GM18519 (cell line): ENCODE measurements around the gene OR6V1.
"Not testable (repeated sequence)": the region's sequence is repeated elsewhere in the genome, so short reads cannot be mapped to it uniquely, and the experiment has no call there.

Source experiments
- ATAC-seq: cut with Tn5 transposase; IDR thresholded peaks from one replicate; pipeline ENCODE4 v1.9.1; 2021; ENCODE audit warnings: mild to moderate bottlenecking, moderate library complexity; ENCODE audit not compliant: unreplicated experiment, low FRiP score

Gene OR6V1

DNA sequence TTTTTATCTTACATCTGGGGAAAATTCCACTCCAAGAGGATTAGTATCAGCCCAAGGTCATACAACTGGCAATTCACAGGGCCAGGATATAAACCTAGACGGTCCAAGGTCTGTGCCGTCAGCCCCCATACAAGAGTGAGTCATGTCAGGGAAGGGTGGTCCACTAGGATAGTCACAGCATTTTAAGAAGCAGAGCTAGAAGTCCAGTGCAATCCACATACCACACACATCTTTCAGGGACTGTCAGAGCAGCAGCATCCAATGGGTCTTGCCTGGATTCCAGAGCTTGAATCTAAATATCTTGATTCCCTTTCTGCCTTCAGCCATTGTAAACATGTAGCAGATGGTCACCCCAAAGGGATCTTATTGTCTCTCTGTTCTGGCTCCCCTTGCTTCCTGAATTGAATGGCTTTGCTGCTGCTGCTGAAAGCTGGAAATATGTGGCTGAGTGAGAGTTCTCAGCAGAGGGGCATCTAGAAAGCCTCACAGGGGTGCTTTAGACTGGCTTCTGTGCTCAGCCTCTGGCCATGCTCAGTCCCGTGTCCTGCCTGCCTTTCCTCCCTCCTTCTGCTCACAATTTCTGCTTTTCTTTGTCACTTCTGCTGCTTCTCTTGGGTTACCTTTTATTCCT, 9.9 kb upstream of the OR6V1 start:
- ATAC-seq: no peak

GRCh38 chr7:143042790-143043271, 9.3 kb upstream of the OR6V1 start:
- no peak for ATAC-seq

DNA sequence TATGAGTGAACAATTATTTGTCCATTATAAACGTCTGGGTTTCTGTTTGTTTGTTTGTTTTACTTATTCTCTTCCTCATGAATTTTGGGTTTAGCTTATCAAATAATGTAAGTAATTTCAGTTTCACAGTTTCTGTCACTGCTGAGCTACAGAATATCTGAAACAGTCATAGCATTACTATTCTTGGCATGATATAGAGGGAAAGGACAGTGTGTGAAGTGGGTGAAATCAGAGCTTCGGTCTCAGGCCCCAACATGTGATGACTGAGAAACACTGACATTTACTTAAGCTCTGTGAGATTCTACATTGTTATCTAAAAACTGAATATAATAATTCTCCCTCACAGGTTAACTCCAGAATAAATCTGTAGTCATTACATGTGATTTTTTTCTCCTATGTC, 8.8 kb upstream of the OR6V1 start:
- peak; percentile 61 for ATAC-seq

- ATAC-seq: no peak
Observed at GRCh38 chr7:143046426-143046851, 5.7 kb upstream of the OR6V1 start.

DNA sequence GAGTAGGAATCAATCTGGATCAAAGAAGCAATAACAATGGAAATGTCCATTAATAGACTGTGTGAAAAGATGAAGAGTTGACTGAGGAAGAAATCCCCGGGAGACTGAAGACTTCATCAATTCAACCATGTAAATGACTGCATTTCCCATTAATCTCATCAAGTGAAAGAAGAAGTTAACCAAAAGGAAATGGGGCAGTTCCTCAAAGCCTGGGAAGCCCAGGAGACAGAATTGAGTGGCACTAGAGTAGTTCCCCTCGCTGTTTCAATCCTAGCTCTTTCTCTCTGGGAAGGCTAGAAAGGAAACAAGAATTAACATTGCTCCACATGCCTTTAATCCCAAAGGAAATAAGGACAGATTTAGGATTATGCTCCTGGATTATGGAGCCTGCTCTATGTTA, 4.8 kb upstream of the OR6V1 start:
- ATAC-seq: no peak

DNA sequence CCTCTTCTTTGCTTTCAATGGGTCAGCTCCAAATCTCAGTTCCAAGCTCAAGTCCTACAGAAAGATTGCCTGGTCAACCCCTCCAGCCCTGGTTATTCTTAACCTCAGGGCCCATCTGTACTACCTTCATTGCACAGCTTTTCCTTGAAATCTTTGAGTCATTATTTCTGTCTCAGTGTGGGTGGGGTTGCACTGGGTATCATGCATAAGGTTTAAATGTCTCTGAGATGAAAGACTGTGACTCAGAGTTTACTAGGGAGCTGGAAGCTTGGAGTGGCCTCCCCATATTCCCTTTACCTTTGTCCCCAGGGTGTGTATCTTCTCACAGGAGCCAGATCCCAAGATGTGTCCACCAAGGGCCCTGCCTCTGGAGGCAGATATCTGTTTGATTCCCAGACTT, 3.3 kb upstream of the OR6V1 start:
- no peak for ATAC-seq

DNA sequence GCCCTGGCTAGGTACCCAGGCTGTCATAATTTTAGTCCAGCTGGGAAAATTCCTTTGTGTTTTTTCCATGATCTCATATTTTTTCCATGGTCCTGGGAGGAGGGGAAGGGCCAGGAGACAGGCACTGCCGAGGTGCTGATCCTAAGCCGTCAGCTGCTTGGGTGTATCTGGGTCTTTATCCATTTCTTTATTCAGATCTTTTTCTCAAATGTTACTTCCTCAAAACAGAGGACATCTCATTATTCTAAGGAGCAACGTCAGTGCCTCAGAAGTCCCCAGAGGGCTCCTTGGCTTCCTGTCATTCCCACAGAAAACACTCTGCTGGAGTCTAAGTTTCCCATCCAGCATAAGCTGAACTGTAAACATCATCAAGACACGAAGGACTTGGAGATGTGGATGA, 2.8 kb upstream of the OR6V1 start:
- no peak for ATAC-seq

- ATAC-seq: no peak
Observed at GRCh38 chr7:143050931-143051330, 1.2 kb upstream of the OR6V1 start.

- no peak for ATAC-seq
Observed at GRCh38 chr7:143054621-143055020, 2.5 kb downstream of the OR6V1 start.

GRCh38 chr7:143055754-143056153, 3.6 kb downstream of the OR6V1 start:
- no peak for ATAC-seq

DNA sequence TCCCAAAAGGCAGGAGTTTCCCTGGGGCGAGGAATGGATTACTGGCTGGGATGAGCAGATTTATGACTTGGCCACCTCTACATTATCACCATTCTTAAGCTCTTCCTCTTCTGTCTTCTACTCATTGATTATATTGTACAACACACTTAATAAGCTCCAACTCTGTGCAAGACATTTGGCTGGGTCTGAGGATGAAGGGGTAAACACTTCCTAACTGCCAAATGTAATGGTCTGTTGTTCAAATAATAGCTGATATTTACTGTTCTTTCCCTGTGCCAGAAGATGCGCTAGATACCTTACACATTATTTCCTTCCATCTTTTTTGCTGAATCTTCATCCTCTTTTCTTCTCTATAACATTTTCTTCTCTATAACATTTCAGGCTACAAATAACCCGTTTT, 11.6 kb downstream of the OR6V1 start:
- ATAC-seq: no peak

DNA sequence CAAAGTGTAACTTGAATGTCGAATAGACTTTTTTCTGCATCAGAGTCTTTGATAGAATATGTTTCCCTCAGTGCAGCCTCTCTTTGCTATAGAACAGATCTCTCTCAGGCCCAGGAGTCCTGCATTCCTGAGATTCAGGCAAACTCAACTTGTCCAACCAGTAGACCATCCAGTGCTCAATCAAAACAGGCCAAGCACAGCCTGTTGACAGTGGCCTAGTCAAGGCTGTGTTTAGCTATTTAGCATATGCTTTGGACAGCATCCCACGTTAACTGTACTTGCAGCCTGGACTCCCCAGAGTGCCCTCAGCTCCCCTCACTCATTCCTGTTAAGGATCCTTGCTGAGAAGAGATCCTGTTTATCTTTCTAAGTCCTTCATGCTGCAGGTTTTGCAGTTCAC, 16.3 kb downstream of the OR6V1 start:
- ATAC-seq: no peak

GRCh38 chr7:143069912-143070500, 17.9 kb downstream of the OR6V1 start:
- ATAC-seq: no peak

- no peak for ATAC-seq
Observed at GRCh38 chr7:143073556-143073955, 21.4 kb downstream of the OR6V1 start.

DNA sequence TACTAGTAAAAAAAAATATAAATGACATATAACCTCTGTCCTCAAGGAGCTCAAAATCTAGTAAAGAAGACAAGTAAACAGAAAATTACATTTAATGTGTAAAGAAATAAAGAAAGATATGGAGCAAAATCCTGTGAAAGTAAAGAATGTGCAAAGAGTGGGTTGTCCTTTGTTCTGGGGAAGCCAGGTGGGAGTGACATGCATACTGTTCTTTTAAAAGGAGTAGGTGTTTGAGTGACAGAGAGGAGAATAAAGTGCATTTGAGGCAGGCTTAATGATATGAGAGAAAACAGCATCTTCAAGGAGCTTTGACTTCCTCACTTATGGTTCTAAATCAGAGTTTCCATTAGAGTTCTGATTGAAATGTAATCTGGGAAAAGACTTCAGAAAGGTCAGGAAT, 22.0 kb downstream of the OR6V1 start:
- no peak for ATAC-seq

DNA sequence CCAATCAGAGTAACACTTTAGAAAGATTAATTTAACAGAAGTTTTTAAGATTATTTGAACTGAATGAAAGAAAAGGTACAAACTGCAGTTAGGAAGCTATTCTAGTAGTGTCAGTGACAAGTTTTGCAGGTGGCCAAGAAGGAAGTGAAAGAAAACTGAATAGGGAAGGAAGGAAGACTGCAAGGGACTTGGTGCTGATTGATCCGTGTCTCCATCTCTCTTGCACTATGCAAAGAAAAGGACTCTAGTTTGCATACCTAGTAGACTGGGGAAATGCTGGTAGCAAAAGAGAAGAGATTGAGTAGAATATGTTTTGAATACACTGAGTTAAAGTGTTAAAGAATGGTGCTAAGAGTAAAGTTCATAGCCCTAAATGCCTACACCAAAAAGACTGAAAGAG, 33.0 kb downstream of the OR6V1 start:
- peak; percentile 75 for ATAC-seq

GRCh38 chr7:143085610-143086009, 33.5 kb downstream of the OR6V1 start:
- not testable (repeated sequence) for ATAC-seq

DNA sequence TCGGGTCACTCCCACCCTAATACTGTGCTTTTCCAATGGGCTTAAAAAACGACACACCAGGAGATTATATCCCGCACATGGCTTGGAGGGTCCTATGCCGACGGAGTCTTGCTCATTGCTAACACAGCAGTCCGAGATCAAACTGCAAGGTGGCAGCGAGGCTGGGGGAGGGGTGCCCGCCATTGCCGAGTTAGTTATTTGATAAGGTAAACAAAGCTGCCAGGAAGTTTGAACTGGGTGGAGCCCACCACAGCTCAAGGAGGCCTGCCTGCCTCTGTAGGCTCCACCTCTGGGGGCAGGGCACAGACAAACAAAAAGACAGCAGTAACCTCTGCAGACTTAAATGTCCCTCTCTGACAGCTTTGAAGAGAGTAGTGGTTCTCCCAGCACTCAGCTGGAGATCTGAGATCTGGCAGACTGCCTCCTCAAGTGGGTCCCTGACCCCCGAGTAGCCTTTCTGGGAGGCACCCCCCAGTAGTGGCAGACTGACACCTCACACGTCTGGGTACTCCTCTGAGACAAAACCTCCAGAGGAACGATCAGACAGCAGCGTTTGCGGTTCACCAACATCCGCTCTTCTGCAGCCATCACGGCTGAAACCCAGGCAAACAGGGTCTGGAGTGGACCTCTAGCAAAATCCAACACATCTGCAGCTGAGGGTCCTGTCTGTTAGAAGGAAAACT, 36.5 kb downstream of the OR6V1 start:
- ATAC-seq: not testable (repeated sequence)

- ATAC-seq: no peak
Observed at GRCh38 chr7:143096146-143096545, 44.0 kb downstream of the OR6V1 start.

DNA sequence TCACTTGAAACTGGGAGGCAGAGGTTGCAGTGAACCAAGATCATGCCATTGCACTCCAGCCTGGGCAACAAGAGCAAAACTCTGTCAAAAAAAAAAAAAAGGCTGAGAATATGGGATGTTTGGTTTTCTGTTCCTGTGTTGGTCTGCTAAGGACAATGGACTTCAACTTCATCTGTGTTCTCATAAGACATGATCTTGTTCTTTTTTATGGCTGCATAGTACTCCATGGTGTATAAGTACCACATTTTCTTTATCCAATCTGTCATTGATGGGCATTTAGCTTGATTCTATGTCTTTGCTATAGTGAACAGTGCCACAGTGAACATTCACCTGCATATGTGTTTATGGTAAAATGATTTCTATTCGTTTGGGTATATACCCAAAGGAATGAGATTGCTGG, 47.4 kb downstream of the OR6V1 start:
- not testable (repeated sequence) for ATAC-seq
